ENCODE data around the gene SLC16A12.
A peak's percentile ranks its signal among the peaks of the same experiment; 100 is the strongest.

The SLC16A12 gene

GRCh38 chr10:89494068-89494467 is 41.3 kb downstream of the SLC16A12 start:
- Histone ChIP-seq H3K36me3 (ENCODE audit: control insufficient read depth in 2 of 2, insufficient read depth in 1 of 2, low read length in 2 of 2) (no peaks in the 10 kb centered on the region), H3K4me1 (ENCODE audit: control insufficient read depth, insufficient read depth, low read length) (no peaks in the 10 kb centered on the region), H3K27ac (ENCODE audit: extremely low read depth, low read depth, low read length) (no peak overlapping the region), H3K9me3 (ENCODE audit: control insufficient read depth, insufficient read depth, low read depth, low read length) (no peaks in the 10 kb centered on the region), H3K4me3 (ENCODE audit: low read depth, low read length) (no peak overlapping the region)
- CTCF ChIA-PET, result interaction anchor here (0.5 to 0.6 kb wide), 2 partner anchors 46 to 534 kb away, joined by 3 read pairs; no protein-coding TSS in a partner anchor
- TF ChIP-seq ELK4 (IDR thresholded peaks at IDR 0.05; ENCODE audit: borderline replicate concordance, low read depth, low read length), result no peak
- no peak for TF ChIP-seq ZNF274 (IDR thresholded peaks at IDR 0.05; ENCODE audit: low read length)
- TF ChIP-seq ZNF274 (tag by site-specific recombination; IDR thresholded peaks at IDR 0.05; ENCODE audit: borderline replicate concordance), result no peak
- TF ChIP-seq TCF7L2 (IDR thresholded peaks at IDR 0.05; ENCODE audit: borderline replicate concordance, low read depth, low read length), result no peak
- no peak for TF ChIP-seq MYNN (tag by site-specific recombination; IDR thresholded peaks at IDR 0.05; ENCODE audit: borderline replicate concordance)
- no peak for TF ChIP-seq ZNF621 (tag by site-specific recombination; IDR thresholded peaks at IDR 0.05)
- no peak for TF ChIP-seq PATZ1 (tag by site-specific recombination; IDR thresholded peaks at IDR 0.05)
- POLR2A ChIA-PET, result no interaction called here

- H3K4me3 ChIP-seq (ENCODE audit: low read depth, low read length), result no peak overlapping the region
- H3K36me3 ChIP-seq (ENCODE audit: control insufficient read depth in 2 of 2, insufficient read depth in 1 of 2, low read length in 2 of 2), result no peaks in the 10 kb centered on the region
- no peaks in the 10 kb centered on the region for H3K9me3 ChIP-seq (ENCODE audit: control insufficient read depth, insufficient read depth, low read depth, low read length)
- no peak overlapping the region for H3K27ac ChIP-seq (ENCODE audit: extremely low read depth, low read depth, low read length)
- ChIA-PET CTCF (interaction anchor here (1.0 kb wide), 1 partner anchor 11 kb away, joined by 4 read pairs; no protein-coding TSS in a partner anchor), POLR2A (no interaction called here)
- peak; percentile 59; the same call in 1 of the 2 replicates for TF ChIP-seq ATF2 (tag by site-specific recombination; IDR thresholded peaks at IDR 0.05; ENCODE audit: low read depth)
- TF ChIP-seq ZNF24 (tag by site-specific recombination; IDR thresholded peaks at IDR 0.05), result no peak
- H3K4me1 ChIP-seq (ENCODE audit: control insufficient read depth, insufficient read depth, low read length), result no peaks in the 10 kb centered on the region
Observed at GRCh38 chr10:89491932-89492331, 43.5 kb downstream of the SLC16A12 start.

GRCh38 chr10:89490596-89491335 is 44.6 kb downstream of the SLC16A12 start:
- ChIA-PET CTCF (interaction anchor here (0.8 kb wide), 1 partner anchor 45 kb away, joined by 3 read pairs; the partner anchor contains the start of gene SLC16A12), POLR2A (no interaction called here)
- Histone ChIP-seq H3K9me3 (ENCODE audit: control insufficient read depth, insufficient read depth, low read depth, low read length) (no peaks in the 10 kb centered on the region), H3K4me1 (ENCODE audit: control insufficient read depth, insufficient read depth, low read length) (no peaks in the 10 kb centered on the region), H3K4me3 (ENCODE audit: low read depth, low read length) (no peak overlapping the region), H3K36me3 (ENCODE audit: control insufficient read depth in 2 of 2, insufficient read depth in 1 of 2, low read length in 2 of 2) (no peaks in the 10 kb centered on the region), H3K27ac (ENCODE audit: extremely low read depth, low read depth, low read length) (no peak overlapping the region)
- TF ChIP-seq ZNF416 (tag by site-specific recombination; IDR thresholded peaks at IDR 0.05) (no peak), RBAK (tag by site-specific recombination; IDR thresholded peaks at IDR 0.05) (no peak), SP2 (tag by site-specific recombination; IDR thresholded peaks at IDR 0.05) (no peak), SCRT2 (tag by site-specific recombination; IDR thresholded peaks at IDR 0.05) (no peak), ZSCAN16 (tag by site-specific recombination; IDR thresholded peaks at IDR 0.05) (no peak), ZBTB21 (tag by site-specific recombination; IDR thresholded peaks at IDR 0.05) (no peak), SP7 (tag by site-specific recombination; IDR thresholded peaks at IDR 0.05) (no peak), ZNF488 (tag by site-specific recombination; IDR thresholded peaks at IDR 0.05) (no peak), ZBTB8A (tag by site-specific recombination; IDR thresholded peaks at IDR 0.05) (no peak), ZNF843 (tag by site-specific recombination; IDR thresholded peaks at IDR 0.05) (no peak), ZNF561 (tag by site-specific recombination; IDR thresholded peaks at IDR 0.05; ENCODE audit: borderline replicate concordance) (no peak)
